Astrocyte of the hippocampus (primary cell): ENCODE measurements around the gene CDH8.
"Not testable (repeated sequence)": the region's sequence is repeated elsewhere in the genome, so short reads cannot be mapped to it uniquely, and the experiment has no call there.

Source experiments
- DNase-seq: peaks from one replicate; pipeline ENCODE4 v3.0.0; 2011; ENCODE audit warnings: low read depth, low spot score

The CDH8 gene

GRCh38 chr16:61871837-61872777, 164.1 kb downstream of the CDH8 start:
- no peak for DNase-seq

DNA sequence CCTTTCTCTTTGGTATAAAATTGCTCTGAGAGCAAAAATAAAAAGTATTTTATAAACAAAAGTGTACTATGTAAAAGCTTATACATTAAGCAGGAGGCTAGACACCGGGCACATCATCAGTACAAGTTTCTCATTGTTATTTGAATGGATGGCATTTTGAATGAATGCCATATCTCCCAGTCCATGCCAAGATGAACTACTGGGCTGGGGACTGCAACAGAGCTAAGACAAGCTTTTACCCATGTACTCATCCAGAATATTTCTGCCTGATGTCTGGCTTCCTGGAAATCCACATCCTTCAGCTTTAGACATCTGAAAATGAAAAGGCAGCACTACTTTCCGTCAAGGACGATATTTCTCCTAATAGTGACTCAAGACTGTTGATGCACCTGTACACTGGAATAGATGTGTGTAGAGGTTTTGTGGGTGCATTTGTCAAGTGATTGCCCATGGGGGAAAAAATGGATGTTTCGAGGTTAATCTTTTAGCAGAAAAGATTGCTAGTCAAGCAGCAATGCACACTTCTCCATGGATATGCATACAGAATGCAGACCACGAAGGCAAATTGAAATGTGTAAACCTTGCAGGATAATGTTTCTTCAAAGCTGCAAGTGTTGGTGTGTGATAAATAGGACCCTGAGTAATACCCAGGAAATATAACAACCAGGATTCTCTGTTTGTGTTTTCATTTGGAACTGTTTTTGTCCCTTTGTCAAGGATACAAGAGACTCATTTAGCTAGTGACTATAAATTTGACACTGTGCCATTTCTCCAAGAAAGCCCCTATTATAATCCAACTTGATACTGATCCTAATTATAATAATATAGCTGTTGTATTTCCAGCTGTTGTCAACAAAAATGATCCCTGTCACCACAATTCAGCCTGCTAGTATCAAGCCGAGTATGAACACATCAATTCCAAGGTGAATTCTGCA, 173.8 kb downstream of the CDH8 start:
- DNase-seq, result no peak

- peak; percentile 29 for DNase-seq
Measured at GRCh38 chr16:61858988-61859387, 177.2 kb downstream of the CDH8 start.

DNA sequence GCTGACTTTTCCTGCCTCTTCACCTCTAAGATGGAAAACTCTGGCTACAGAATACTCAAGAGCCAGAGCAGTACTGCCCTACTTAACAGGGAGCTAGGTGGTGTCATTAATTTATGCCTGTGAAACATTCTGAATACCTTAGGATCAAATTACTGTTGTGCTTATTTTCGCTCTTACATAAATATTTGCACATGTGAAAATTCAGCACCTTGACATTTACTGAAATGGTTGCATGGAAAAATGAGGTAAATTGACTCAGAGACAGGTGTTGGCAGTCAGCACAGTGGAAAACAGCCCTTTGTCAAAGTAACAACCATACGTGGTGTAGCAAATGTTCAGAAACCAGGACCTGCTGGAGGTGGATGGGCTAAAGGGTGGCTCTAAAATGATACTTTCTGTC, 193.6 kb downstream of the CDH8 start:
- DNase-seq, result no peak

DNA sequence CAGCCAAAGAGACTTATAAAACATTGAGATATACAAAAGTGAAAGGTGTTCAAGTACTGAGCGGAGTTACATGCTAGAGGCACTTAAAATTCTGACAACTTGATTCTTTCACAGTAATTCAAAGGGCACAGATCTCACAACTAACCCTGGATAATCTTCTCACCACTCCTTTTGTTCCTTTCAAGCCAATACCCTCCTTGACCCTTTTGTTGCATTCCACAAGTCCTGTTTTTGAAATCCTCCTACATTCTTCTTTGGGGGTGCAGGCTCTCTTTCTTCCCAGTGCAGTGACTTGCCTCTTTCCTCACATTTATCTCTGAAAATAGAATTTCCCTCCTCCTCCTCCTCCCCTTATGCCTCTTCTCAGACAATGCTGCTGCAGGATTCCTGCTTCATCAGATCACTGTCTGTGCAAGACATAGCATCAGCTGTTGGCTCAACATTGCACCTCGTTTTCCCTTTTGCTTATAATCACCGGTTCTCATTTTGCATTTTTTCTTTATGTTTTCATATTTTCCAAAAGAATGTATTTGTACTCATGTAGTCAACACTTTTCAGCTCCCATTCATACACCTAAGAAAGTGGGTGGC, 199.3 kb downstream of the CDH8 start:
- DNase-seq, result no peak

- peak; percentile 13 for DNase-seq
Measured at GRCh38 chr16:61834082-61834481, 202.2 kb downstream of the CDH8 start.

DNA sequence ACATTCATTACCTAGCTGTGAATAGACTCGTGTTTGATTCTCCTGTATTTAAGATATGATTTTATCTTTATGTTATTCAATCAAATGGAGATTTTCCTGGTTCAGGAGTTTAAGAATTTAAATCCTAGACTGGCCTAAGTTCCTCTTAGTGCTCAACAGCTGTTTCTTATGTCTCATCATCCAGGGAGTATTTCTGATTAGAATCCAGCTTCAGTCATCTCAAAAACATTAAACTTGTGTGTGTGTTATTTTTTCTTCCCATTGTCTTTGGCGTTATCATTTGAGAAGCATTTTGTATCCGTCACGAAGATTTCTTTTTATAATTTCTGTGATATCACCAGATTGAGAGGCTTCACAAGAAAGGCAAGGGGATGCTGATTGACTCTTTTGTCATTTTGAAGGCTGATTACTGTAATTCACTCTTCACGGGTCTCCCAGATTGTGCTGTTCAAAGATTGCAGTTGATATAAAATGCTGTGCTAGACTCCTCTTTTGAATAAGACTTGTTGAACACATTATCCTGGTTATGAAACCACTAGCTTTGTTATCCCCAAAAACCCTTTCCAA, 204.8 kb downstream of the CDH8 start:
- no peak for DNase-seq

DNA sequence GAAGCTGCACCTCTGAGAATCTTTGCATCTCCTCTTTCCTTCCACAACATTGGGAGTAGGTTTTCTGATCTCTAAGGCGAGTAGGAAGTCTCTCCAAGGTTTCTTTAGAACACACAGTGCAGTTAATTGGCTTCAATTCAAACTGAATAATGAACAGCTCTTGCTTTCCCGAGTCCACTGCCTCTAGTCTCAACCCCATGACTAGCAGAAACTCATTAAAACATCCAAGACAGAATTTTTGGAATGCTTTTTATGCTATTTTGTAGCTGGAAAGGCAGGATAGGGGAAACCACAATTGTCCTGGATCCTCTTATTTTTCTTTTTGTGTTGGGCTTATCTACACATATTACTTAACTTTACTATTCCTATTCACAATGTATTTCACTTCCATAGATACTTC, 206.6 kb downstream of the CDH8 start:
- peak; percentile 82 for DNase-seq

GRCh38 chr16:61823326-61823725, 212.9 kb downstream of the CDH8 start:
- DNase-seq, result peak; percentile 25

DNA sequence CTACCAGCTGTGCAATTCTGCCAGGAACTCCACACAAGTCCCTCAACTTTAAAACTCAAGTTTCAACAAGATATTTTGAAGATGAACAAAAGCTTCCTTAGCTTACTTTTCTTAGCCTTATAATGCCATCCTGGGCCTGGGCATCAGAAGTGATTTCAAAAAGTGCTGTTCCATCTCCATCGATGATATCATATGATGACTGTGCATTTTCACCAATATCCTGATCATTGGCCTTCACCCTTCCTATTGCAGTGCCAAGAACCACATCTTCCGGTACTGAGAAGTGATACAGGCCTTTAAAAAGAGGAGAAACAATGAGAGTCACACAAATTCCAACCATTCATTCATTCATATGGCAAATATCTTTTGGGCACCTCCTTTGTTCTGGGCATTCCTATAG, 215.4 kb downstream of the CDH8 start:
- DNase-seq, result no peak

GRCh38 chr16:61820398-61820797, 215.8 kb downstream of the CDH8 start:
- peak; percentile 75 for DNase-seq

GRCh38 chr16:61818850-61819249, 217.4 kb downstream of the CDH8 start:
- DNase-seq, result no peak

DNA sequence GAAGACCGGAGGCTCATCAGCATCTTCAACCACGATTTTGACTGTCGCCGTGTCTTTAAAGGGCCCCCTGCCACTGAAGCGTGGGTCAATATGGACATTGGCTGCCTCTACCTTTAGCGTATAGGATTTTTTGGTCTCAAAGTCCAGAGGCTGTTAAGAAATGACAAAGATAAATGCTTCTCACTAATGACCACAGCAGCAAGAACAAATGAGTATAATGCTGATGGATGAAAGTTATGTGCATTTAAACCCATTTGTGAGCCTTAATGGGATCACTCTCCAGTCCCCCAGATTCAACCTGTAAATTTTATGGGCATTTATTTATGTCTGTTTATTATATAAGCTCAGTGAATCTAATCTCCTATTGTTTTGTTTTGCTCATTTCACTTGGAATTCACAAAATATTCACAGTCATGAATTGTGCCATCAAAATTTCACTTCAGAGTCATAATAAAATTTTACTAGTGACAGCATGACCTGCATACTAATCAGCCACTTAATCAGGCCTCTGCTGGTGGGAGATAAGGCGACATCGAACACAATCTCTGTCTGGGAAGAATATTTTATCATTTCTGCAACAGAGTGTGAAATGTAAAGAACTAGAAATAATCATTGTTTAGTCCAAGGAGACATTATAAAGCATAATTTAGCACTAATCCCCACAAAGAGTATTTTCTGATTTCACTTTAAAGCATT, 218.5 kb downstream of the CDH8 start:
- DNase-seq, result no peak

- no peak for DNase-seq
Measured at GRCh38 chr16:61814726-61815347, 221.4 kb downstream of the CDH8 start.

- no peak for DNase-seq
Measured at GRCh38 chr16:61813339-61813738, 222.9 kb downstream of the CDH8 start.

DNA sequence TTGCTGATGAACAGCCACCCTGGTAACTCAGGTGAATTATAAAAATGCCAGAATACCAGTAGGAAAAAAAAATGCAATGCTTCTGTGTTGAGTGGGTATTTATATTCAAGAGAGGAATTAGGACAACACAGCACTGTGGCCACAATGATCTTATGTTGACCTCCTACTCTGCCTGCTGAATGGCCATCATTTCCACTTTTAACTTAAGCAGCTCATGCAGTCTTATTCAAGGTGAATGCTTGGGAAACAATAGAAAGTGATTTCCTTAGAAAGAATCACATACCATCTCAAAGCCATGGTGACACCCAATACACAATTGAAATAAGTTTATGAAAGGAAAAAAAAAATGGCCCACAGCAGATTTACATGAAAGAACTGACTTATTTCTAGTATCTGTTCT, 224.0 kb downstream of the CDH8 start:
- DNase-seq, result no peak

GRCh38 chr16:61807551-61807950, 228.7 kb downstream of the CDH8 start:
- DNase-seq, result no peak

GRCh38 chr16:61801217-61801616, 235.0 kb downstream of the CDH8 start:
- DNase-seq, result not testable (repeated sequence)

- no peak for DNase-seq
Measured at GRCh38 chr16:61798741-61799140, 237.5 kb downstream of the CDH8 start.

GRCh38 chr16:61797961-61798507, 238.2 kb downstream of the CDH8 start:
- DNase-seq, result no peak
